IMR-90 (cell line): Measurements from ENCODE around the gene PRDM2. TPM values are rescaled to one million over a fixed set of nuclear protein-coding genes. Genes with fewer than 3 reads are reported as not detected.

Source experiments
- ATAC-seq: fragments of 200-7000 bp; cut with Tn5 transposase; 2 replicates; pipeline ENCODE4 v1.9.1; 2020; ENCODE audit warnings: low read depth, mild to moderate bottlenecking, moderate library complexity
- BruUV-seq: library from RNA; stranded (reverse); fragments of 400-500 nt; replicated peaks from 2 replicates; lab custom pipeline; 2021; lab: Mats Ljungman, UMichigan
- CTCF ChIA-PET: fragments of 300-600 bp; formaldehyde crosslinking; extraction: SDS; loops from one replicate; lab custom pipeline; 2021; ENCODE audit warnings: antibody characterized with exemption; lab: Yijun Ruan, JAX
- POLR2A ChIA-PET: fragments of 300-600 bp; sonication (Branson Sonifier 250); formaldehyde crosslinking; loops from one replicate; lab custom pipeline; 2022; ENCODE audit warnings: antibody characterized with exemption; ENCODE audit not compliant: unreplicated experiment; lab: Charles Lee
- DNase-seq: peaks from one replicate; pipeline ENCODE4 v3.0.0; 2013
- H2AFZ ChIP-seq: replicated peaks from 2 replicates; pipeline ENCODE3; 2013; ENCODE audit warnings: low read length, mild to moderate bottlenecking; ENCODE audit not compliant: poor library complexity
- H2AK5ac ChIP-seq: 2 replicates; pipeline ENCODE4 v1.6.1; 2013; ENCODE audit warnings: low read depth, low read length, inconsistent platforms
- H2AK9ac ChIP-seq: replicated peaks from 2 replicates; pipeline ENCODE3; 2013; ENCODE audit warnings: mild to moderate bottlenecking, low read depth, low read length, moderate library complexity; ENCODE audit not compliant: poor library complexity
- H2BK120ac ChIP-seq: 2 replicates; pipeline ENCODE4 v1.6.1; 2013; ENCODE audit warnings: low read depth, low read length, inconsistent platforms
- H2BK15ac ChIP-seq: 3 replicates; pipeline ENCODE4 v1.6.1; 2013; ENCODE audit warnings: low read depth, low read length, inconsistent platforms
- H2BK20ac ChIP-seq: 2 replicates; pipeline ENCODE4 v1.6.1; 2013; ENCODE audit warnings: low read depth, mild to moderate bottlenecking, inconsistent platforms, low read length, moderate library complexity
- H2BK5ac ChIP-seq: 2 replicates; pipeline ENCODE4 v1.6.1; 2013; ENCODE audit warnings: mild to moderate bottlenecking, low read depth, low read length, inconsistent platforms; ENCODE audit not compliant: poor library complexity, severe bottlenecking
- H3K14ac ChIP-seq: replicated peaks from 2 replicates; pipeline ENCODE4 v1.6.1; 2013; ENCODE audit warnings: low read depth, low read length, inconsistent platforms
- H3K18ac ChIP-seq: 2 replicates; pipeline ENCODE4 v1.6.1; 2013; ENCODE audit warnings: low read depth, low read length, control low read depth
- H3K23ac ChIP-seq: 2 replicates; pipeline ENCODE4 v1.6.1; 2013; ENCODE audit warnings: low read depth, low read length, inconsistent platforms
- H3K27ac ChIP-seq: 2 replicates; pipeline ENCODE4 v1.5.1; 2013; ENCODE audit warnings: mild to moderate bottlenecking, control low read depth, low read length; ENCODE audit not compliant: insufficient read depth
- H3K27me3 ChIP-seq: 2 replicates; pipeline ENCODE4 v1.6.1; 2013; ENCODE audit warnings: low read length; ENCODE audit not compliant: control insufficient read depth, insufficient read depth
- H3K36me3 ChIP-seq: 2 replicates; pipeline ENCODE4 v1.6.1; 2013; ENCODE audit warnings: low read length, mixed read lengths; ENCODE audit not compliant: control insufficient read depth, insufficient read depth
- H3K4ac ChIP-seq: 2 replicates; pipeline ENCODE4 v1.6.1; 2013; ENCODE audit warnings: low read depth, low read length, inconsistent platforms
- H3K4me1 ChIP-seq: 2 replicates; pipeline ENCODE4 v1.6.1; 2013; ENCODE audit warnings: low read length, mixed read lengths; ENCODE audit not compliant: control insufficient read depth, insufficient read depth
- H3K4me2 ChIP-seq: 2 replicates; pipeline ENCODE4 v1.6.1; 2013; ENCODE audit warnings: low read depth, mild to moderate bottlenecking, control low read depth, low read length, moderate library complexity
- H3K4me3 ChIP-seq: 2 replicates; pipeline ENCODE4 v1.5.1; 2013; ENCODE audit warnings: low read depth, mild to moderate bottlenecking, control low read depth, low read length, moderate library complexity; ENCODE audit not compliant: insufficient read depth
- H3K56ac ChIP-seq: 2 replicates; pipeline ENCODE4 v1.6.1; 2013; ENCODE audit warnings: low read length, inconsistent platforms; ENCODE audit not compliant: insufficient read depth; ENCODE audit errors: extremely low read depth
- H3K79me1 ChIP-seq, 2 experiments: 2 replicates each; pipeline ENCODE4 v1.6.1; 2013; ENCODE audit warnings: low read length in 2 of 2, inconsistent platforms in 1 of 2, low read depth in 1 of 2
- H3K9ac ChIP-seq: 2 replicates; pipeline ENCODE4 v1.6.1; 2013; ENCODE audit warnings: low read depth, low read length, control low read depth
- H3K9me1 ChIP-seq: 2 replicates; pipeline ENCODE4 v1.6.1; 2013; ENCODE audit warnings: low read length, inconsistent platforms; ENCODE audit not compliant: insufficient read depth
- H3K9me3 ChIP-seq: 2 replicates; pipeline ENCODE4 v1.6.1; 2013; ENCODE audit warnings: low read length; ENCODE audit not compliant: control insufficient read depth, insufficient read depth
- H4K20me1 ChIP-seq: 2 replicates; pipeline ENCODE4 v1.6.1; 2013; ENCODE audit warnings: low read length, inconsistent platforms; ENCODE audit not compliant: insufficient read depth
- H4K5ac ChIP-seq: 2 replicates; pipeline ENCODE4 v1.6.1; 2013; ENCODE audit warnings: mild to moderate bottlenecking, low read depth, low read length, control low read depth
- H4K8ac ChIP-seq, 2 experiments: 2 replicates each; pipeline ENCODE4 v1.6.1; 2013; ENCODE audit warnings: low read depth in 2 of 2, low read length in 2 of 2, control low read depth in 1 of 2, inconsistent platforms in 1 of 2
- H4K91ac ChIP-seq: 2 replicates; pipeline ENCODE4 v1.6.1; 2013; ENCODE audit warnings: low read depth, low read length, inconsistent platforms; ENCODE audit not compliant: insufficient read depth
- BHLHE40 ChIP-seq: fragments of 150-350 bp; IDR thresholded peaks from 2 replicates; pipeline ENCODE4 v1.6.1; 2016; ENCODE audit warnings: mild to moderate bottlenecking, low read depth, low read length
- CEBPB ChIP-seq: IDR thresholded peaks from 2 replicates; pipeline ENCODE4 v1.6.1; 2012; ENCODE audit warnings: low read depth, low read length, improper control_type of control experiment
- CHD1 ChIP-seq: IDR thresholded peaks from 2 replicates; pipeline ENCODE4 v1.6.1; 2012; ENCODE audit warnings: low read depth, low read length, improper control_type of control experiment
- FOS ChIP-seq: fragments of 150-350 bp; IDR thresholded peaks from 2 replicates; pipeline ENCODE4 v1.6.1; 2016; ENCODE audit warnings: low read depth, low read length
- MAFK ChIP-seq: IDR thresholded peaks from 2 replicates; pipeline ENCODE4 v1.6.1; 2012; ENCODE audit warnings: low read depth, low read length, improper control_type of control experiment
- MAZ ChIP-seq: IDR thresholded peaks from 2 replicates; pipeline ENCODE4 v1.6.1; 2012; ENCODE audit warnings: low read depth, mild to moderate bottlenecking, low read length, improper control_type of control experiment, moderate library complexity, borderline replicate concordance
- MXI1 ChIP-seq: IDR thresholded peaks from 2 replicates; pipeline ENCODE4 v1.6.1; 2012; ENCODE audit warnings: low read depth, mild to moderate bottlenecking, low read length, moderate library complexity, borderline replicate concordance
- NFE2L2 ChIP-seq: fragments of 150-350 bp; IDR thresholded peaks from 2 replicates; pipeline ENCODE4 v1.6.1; 2016; ENCODE audit warnings: low read depth, mild to moderate bottlenecking, low read length
- POLR2A ChIP-seq: IDR thresholded peaks from 2 replicates; pipeline ENCODE4 v1.6.1; 2012; ENCODE audit warnings: mild to moderate bottlenecking, low read depth, low read length
- RAD21 ChIP-seq: IDR thresholded peaks from 2 replicates; pipeline ENCODE4 v1.6.1; 2012; ENCODE audit warnings: low read length, improper control_type of control experiment
- RFX5 ChIP-seq: IDR thresholded peaks from 2 replicates; pipeline ENCODE4 v1.8.0; 2012; ENCODE audit warnings: low read depth, mild to moderate bottlenecking, low read length, moderate library complexity
- SMC3 ChIP-seq: fragments of 150-350 bp; IDR thresholded peaks from 2 replicates; pipeline ENCODE4 v1.6.1; 2016; ENCODE audit warnings: low read depth, mild to moderate bottlenecking, antibody characterized with exemption, low read length, moderate library complexity
- USF2 ChIP-seq: fragments of 150-350 bp; IDR thresholded peaks from 2 replicates; pipeline ENCODE4 v1.6.1; 2017; ENCODE audit warnings: mild to moderate bottlenecking, antibody characterized with exemption, low read length, low read depth
- WGBS, 2 experiments: methylation state at CpG; one replicate each; pipeline versions ENCODE4 v1.1.5 to v1.1.7; 2013; ENCODE audit warnings: missing lambda C conversion rate in 2 of 2; ENCODE audit not compliant: insufficient read length in 1 of 2; ENCODE audit errors: extremely low coverage in 2 of 2; 5-methylcytosine and 5-hydroxymethylcytosine counted together
- dilution Hi-C: fragments of 300-500 bp; cut with HindIII; formaldehyde crosslinking; loops from one replicate; pipeline ENCODE4 v1.14.3; 2018; ENCODE audit warnings: low sequenced_read_pairs; ENCODE audit not compliant: unreplicated experiment
- in situ Hi-C: fragments of 300-500 bp; cut with MboI; formaldehyde crosslinking; loops from 3 replicates; pipeline ENCODE4 v1.14.3; 2019; ENCODE audit warnings: low sequenced_read_pairs, inconsistent platforms, mixed read lengths
- intact Hi-C: fragments of 100-400 bp; cut with micrococcal nuclease; formaldehyde crosslinking; loops from 2 replicates; pipeline ENCODE4 v1.10.0; 2022
- polyA plus RNA-seq, 3 experiments: library from polyadenylated mRNA; depleted of rRNA; stranded (reverse); fragments of >200 nt; gene quantifications; 2 replicates each; pipeline ENCODE4 v1.2.3, GENCODE V29; 2012; ENCODE audit warnings: low replicate concordance in 1 of 3
- total RNA-seq: library from RNA; depleted of rRNA; stranded (reverse); fragments of >200 nt; gene quantifications from 2 replicates; pipeline ENCODE4 v1.2.3, GENCODE V29; 2012
- TF ChIP-seq, protein P1 (sequence below): conservative IDR thresholded peaks from 2 replicates; pipeline ENCODE4 v1.5.1; 2012; ENCODE audit warnings: mild to moderate bottlenecking, low read depth, low read length, improper control_type of control experiment
- TF ChIP-seq, protein P2 (sequence below): fragments of 150-350 bp; IDR thresholded peaks from 2 replicates; pipeline ENCODE4 v1.6.1; 2016; ENCODE audit warnings: low read depth, mild to moderate bottlenecking, low read length, moderate library complexity, borderline replicate concordance

The PRDM2 gene
- total and polyA plus RNA-seq, 2 of the 4 experiments (the other 2 are of a cell fraction) = 3.4 to 8.9 TPM

DNA sequence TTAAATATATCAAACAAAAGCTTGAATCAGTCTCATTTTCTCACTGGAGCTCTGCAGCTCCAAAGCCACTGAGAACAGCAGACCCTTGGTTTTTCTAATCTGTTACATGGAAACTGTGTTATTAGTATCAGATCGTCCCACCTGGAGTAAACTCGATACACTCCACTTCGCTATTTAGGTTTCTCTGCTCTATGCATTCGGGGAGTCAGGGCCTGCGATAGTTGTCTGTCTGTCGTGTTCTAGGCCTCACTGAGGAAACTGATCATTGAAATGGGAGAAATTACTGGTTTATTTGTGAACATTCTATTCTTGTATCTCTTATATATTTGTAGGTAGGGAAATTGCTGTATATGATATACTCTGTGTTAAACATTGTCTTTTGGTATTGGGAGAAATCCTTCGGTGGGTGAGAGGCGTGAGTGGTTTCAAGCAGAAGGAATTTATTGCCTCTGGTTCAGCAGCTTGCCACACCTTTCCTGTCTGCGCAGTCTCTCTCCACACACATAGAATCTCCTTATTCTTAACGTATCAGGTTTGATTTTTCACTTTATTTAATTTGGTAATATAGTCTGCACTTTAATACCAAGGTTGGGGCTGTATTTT, 8.5 kb downstream of the PRDM2 start:
- H2BK120ac ChIP-seq = no peak overlapping the region
- no CpG with 5 or more reads among the region's 10 CpGs for WGBS, 2 experiments
- no peak overlapping the region for H2BK20ac ChIP-seq
- dilution Hi-C loops (no loop called here), intact Hi-C loops (no loop called here), in situ Hi-C loops (no loop called here)
- H4K5ac ChIP-seq = no peak overlapping the region
- H3K9me3 ChIP-seq = no peaks in the 10 kb centered on the region
- H3K18ac ChIP-seq = no peak overlapping the region
- peaks cover 8 to 12% of the 10 kb centered on the region in 2 experiments; a peak in 3 of 4 replicates for H3K79me1 ChIP-seq
- H4K20me1 ChIP-seq = no peaks in the 10 kb centered on the region; the same call in 1 of the 2 replicates
- H2AK9ac ChIP-seq = no peak overlapping the region
- no peak overlapping the region for H3K9ac ChIP-seq
- 0 out of 2 replicates have a peak, but pooled peaks cover 2% of the 10 kb centered on the region for H3K4me1 ChIP-seq
- DNase-seq (no peak), ATAC-seq (no peak)
- no peaks in the 10 kb centered on the region for H3K9me1 ChIP-seq
- no peak overlapping the region for H2AFZ ChIP-seq
- H3K14ac ChIP-seq = no peak overlapping the region
- H3K27ac ChIP-seq = no peak overlapping the region
- H2AK5ac ChIP-seq = no peak overlapping the region
- no peak overlapping the region for H3K23ac ChIP-seq
- H4K8ac ChIP-seq = no peak overlapping the region
- ChIA-PET CTCF (no interaction called here), POLR2A (interaction anchor here (0.6 kb wide), 1 partner anchor 22 kb away, joined by 9 read pairs; no protein-coding TSS in a partner anchor)
- H3K27me3 ChIP-seq = no peaks in the 10 kb centered on the region
- H3K4ac ChIP-seq = no peak overlapping the region
- H3K4me3 ChIP-seq = no peak overlapping the region
- no peak overlapping the region for H2BK5ac ChIP-seq
- H3K56ac ChIP-seq = no peak overlapping the region
- H3K4me2 ChIP-seq = no peak overlapping the region
- no peaks in the 10 kb centered on the region for H3K36me3 ChIP-seq
- TF ChIP-seq RAD21 = no peak
- no peak for TF ChIP-seq USF2
- no peak for TF ChIP-seq BHLHE40
- TF ChIP-seq, protein P1, sequence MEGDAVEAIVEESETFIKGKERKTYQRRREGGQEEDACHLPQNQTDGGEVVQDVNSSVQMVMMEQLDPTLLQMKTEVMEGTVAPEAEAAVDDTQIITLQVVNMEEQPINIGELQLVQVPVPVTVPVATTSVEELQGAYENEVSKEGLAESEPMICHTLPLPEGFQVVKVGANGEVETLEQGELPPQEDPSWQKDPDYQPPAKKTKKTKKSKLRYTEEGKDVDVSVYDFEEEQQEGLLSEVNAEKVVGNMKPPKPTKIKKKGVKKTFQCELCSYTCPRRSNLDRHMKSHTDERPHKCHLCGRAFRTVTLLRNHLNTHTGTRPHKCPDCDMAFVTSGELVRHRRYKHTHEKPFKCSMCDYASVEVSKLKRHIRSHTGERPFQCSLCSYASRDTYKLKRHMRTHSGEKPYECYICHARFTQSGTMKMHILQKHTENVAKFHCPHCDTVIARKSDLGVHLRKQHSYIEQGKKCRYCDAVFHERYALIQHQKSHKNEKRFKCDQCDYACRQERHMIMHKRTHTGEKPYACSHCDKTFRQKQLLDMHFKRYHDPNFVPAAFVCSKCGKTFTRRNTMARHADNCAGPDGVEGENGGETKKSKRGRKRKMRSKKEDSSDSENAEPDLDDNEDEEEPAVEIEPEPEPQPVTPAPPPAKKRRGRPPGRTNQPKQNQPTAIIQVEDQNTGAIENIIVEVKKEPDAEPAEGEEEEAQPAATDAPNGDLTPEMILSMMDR = no peak
- no peak for TF ChIP-seq MXI1
- TF ChIP-seq NFE2L2 = no peak
- TF ChIP-seq RFX5 = no peak
- no peak for TF ChIP-seq MAZ
- TF ChIP-seq, protein P2, sequence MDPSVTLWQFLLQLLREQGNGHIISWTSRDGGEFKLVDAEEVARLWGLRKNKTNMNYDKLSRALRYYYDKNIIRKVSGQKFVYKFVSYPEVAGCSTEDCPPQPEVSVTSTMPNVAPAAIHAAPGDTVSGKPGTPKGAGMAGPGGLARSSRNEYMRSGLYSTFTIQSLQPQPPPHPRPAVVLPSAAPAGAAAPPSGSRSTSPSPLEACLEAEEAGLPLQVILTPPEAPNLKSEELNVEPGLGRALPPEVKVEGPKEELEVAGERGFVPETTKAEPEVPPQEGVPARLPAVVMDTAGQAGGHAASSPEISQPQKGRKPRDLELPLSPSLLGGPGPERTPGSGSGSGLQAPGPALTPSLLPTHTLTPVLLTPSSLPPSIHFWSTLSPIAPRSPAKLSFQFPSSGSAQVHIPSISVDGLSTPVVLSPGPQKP = no peak
- TF ChIP-seq POLR2A = no peak
- no peak for TF ChIP-seq CEBPB
- TF ChIP-seq CHD1 = no peak
- TF ChIP-seq FOS = no peak
- TF ChIP-seq SMC3 = no peak
- no peak for TF ChIP-seq MAFK
- no TSS peak for BruUV-seq
- no peak overlapping the region for H2BK15ac ChIP-seq
- H4K91ac ChIP-seq = no peak overlapping the region
